ENCODE results near the gene ANAPC16.
"Not testable (repeated sequence)": the region's sequence is repeated elsewhere in the genome, so short reads cannot be mapped to it uniquely, and the experiment has no call there.

The ANAPC16 gene

GRCh38 chr10:72218325-72218724 lies 2.5 kb downstream of the ANAPC16 start:
- DNase-seq, result no peak

DNA sequence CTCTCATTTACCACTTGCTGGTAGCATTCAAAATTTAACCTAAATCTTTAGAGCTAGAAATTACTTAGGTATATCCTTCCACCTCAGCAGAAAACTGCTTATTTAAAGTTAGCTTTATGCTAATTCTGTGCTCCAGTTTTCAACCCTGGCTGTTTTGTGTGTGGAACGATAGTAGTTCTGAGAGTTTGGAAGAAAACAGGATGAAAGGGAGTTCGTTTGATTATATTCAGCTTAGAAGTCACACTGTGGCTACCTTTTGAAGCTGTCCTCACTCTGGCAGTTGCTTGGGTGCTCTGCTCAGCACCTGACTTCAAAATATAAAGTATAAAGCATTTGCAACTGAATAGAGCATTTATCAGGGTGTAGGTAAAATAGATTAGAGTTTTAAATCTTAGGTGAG lies 2.9 kb downstream of the ANAPC16 start:
- no peak for DNase-seq

GRCh38 chr10:72219235-72219814 lies 3.5 kb downstream of the ANAPC16 start:
- no peak for DNase-seq

- no peak for DNase-seq
Observed at GRCh38 chr10:72220637-72221036, 4.8 kb downstream of the ANAPC16 start.

GRCh38 chr10:72221278-72221677 lies 5.5 kb downstream of the ANAPC16 start:
- DNase-seq, result no peak

DNA sequence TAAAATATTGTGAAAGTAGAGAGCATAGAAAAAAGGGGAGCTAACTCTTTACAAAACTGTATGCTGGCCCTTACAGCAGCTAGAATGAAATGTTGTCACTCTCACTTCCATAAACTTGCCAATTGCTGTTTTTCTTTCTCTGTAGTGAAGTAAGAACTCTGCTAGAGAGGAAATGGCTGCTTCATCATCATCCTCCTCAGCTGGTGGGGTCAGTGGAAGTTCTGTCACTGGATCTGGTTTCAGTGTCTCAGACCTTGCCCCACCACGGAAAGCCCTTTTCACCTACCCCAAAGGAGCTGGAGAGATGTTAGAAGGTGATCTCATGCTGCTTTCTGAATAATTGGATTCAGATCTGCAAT lies 7.9 kb downstream of the ANAPC16 start:
- DNase-seq, result no peak

DNA sequence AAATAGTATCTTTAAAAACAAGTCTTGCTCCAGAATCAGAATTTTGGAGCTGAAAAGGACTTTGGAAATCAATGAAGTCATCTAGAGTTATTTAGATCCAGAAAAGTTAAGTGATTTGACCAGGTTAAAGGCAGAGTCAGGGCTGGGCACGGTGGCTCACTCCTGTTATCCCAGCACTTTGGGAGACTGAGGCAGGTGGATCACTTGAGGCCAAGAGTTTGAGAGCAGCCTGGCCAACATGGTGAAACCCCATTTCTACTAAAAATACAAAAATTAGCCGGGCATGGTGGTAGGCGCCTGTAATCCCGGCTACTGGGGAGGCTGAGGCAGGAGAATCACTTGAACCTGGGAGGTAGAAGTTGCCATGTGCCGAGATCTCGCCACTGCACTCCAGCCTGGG lies 8.4 kb downstream of the ANAPC16 start:
- not testable (repeated sequence) for DNase-seq

- DNase-seq, result no peak
Observed at GRCh38 chr10:72226418-72227027, 10.7 kb downstream of the ANAPC16 start.

DNA sequence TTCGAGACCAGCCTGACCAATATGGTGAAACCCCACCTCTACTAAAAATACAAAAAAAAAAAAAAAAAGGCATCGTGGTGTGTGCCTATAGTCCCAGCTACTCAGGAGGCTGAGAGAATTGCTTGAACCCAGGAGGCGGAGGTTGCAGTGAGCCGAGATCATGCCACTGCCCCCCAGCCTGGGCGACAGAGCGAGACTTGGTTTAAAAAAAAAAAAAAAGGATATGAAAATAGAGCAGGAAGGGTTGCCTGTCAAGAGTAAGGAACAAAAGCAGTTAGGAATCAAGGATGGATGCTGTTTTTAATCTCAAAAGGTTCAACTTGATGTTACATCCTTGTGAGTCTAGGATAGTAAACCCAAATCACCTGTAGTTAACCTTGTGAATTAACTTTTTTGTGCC lies 12.0 kb downstream of the ANAPC16 start:
- no peak for DNase-seq

DNA sequence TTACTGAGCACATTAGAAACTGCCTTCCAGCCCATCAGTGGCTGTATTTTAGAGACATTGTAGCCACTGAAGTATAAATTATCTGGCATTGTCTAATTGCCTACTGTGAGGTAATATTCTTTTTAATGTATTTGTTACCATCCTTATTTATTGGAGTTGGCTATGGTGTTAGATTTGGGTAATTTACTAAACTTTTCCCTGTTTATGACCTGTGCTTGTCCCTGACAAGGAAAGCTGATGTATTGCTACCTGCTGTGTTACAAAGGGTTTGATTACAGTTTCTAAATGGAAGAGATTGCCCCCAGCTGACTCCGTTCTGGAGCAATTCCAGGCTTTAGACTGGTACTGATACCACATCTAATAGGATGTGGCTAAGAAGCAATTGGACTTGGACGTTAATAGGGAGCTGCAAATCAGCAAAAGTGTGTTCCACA lies 12.5 kb downstream of the ANAPC16 start:
- DNase-seq, result no peak

DNA sequence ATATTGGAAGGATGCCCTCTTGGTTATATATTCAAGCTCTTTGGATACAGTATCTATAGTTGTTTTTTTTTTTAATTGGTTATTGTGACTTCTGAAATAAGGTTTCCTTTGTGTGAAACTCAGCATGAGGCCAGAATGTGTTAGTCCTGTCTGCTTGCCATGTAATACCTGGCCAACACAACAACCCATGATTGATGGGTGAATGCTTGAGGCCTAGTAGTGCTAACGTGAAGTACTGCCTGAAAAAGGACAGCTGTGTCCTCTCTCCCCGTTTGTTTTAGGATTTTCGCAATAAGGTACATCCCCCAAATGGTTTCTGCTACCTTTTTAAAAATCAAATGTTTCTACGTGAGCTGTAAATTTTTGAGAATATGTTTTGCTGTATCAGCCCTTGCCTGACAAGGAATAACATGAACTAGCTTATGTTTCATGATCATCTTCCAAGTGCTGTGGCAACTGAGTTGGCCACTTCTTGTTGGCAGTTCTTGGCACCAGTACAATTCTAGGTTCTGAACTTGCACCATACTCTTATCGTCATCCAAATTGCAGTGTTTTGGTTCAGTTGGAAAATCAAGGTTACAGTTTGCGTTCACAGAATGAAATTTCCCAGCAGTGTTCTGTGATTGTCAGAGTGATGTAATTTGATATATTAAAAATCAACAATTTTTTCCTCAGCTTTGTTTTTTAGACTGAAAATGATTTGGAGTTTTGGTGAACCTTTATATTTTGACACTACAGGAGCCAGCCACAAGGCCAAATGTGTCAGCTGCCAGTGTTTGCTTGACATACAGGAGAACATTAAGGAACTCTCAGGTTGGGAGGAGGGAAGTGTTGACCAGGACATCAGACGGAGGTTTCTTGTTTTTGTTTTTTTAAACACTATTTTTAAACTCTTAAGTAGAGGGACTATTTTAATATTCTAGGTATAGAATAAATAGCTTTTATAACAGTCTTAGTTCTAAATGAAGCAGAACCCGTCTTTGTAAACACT lies 13.7 kb downstream of the ANAPC16 start:
- DNase-seq, result no peak

DNA sequence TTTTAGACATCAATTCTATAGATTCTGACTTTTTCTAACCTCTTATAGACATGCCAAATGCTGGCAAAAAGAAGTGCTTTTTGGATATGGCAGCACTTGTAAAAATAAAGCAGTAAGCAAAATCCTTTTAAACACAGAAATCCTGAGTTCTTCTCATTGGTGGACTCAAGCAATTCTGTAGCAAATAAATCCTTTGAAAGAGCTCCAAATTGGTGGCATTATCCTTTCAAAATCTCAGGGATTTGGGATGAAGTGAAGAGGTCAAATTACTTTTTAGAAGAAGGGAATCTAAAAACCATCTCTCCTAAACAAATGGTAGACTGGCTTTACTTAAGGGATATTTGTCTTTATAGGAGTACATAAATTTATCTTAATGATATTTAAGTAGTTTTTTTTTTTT lies 17.8 kb downstream of the ANAPC16 start:
- DNase-seq, result no peak

DNA sequence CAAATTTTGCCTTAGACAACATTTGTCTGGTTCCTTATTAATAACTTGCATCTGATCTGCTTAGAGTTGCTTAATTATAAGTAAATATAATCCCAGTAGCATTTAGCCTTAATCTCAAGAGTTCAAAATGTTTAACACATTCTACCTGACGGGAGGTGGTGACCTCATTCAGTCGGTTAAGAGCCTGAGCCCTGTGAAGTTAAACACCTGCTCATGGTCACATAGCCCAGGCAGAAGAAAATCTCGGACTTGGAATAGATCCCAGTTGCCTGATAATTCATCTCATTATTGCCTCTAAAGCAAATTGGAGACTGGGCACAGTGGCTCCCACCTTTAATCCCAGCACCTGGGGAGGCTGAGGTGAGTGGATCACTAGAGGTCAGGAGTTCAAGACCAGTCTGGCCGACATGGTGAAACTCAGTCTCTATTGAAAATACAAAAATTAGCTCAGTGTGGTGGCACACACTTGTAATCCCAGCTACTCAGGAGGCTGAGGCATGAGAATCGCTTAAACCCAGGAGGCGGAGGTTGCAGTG lies 18.8 kb downstream of the ANAPC16 start:
- DNase-seq, result no peak

- DNase-seq, result no peak
Observed at GRCh38 chr10:72235544-72236279, 19.9 kb downstream of the ANAPC16 start.

- DNase-seq, result no peak
Observed at GRCh38 chr10:72238392-72239175, 22.8 kb downstream of the ANAPC16 start.

DNA sequence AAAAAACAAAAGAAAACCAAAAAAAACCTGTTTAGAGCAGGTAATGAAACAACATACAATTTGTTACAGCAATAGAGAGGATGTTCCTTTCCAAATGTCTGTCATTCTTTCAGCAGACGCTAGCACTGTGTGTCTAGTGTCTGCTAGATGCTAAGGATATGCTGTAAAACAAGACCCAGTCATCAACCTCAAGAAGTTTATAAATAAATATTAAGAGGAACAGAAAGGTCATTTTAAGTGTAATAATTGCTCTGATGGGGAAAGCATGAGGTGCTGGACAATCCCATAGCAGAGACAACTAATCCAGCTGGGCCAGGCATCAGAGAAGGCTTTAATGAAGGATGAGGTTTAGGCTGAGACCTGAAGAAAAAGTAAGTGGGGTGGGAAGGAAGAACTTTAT lies 23.6 kb downstream of the ANAPC16 start:
- no peak for DNase-seq

DNA sequence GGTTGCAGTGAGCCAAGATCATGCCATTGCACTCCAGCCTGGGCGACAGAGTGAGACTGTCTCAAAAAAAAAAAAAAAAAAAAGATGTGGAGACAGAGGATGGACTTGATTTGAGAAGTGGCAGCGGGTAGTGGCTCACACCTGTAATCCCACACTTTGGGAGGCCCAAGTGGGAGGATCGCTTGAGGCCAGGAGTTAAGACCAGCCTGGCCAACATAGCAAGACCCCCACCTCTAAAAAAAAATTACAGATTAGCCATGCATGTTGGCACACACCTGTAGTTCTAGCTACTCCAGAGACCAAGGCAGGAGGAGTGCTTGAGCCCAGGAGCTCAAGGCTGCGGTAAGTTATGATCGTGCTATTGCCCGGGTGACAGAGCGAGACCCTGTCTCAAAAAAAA lies 24.6 kb downstream of the ANAPC16 start:
- no peak for DNase-seq

DNA sequence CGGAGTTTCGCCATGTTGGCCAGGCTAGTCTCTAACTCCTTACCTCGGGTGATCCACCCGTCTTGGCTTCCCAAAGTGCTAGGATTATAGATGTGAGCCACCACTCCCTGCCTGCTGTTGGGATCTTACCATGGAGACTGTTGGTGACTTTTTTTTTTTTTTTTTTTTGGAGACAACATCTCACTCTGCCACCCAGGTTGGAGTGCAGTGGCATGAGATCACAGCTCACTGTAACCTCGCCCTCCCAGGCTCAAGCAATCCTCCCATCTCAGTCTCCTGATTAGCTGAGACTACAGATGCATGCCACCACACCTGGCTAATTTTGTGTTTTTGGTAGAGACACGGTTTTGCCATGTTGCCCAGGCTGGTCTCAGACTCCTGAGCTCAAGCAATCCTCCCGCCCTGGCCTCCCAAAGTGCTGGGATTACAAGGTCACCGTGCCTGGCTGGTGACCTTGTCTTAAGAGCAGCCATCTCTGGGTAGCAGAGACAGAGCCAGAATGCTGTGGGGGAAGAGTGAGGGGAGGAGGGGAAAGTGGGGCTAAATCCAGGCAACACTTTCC lies 26.0 kb downstream of the ANAPC16 start:
- DNase-seq, result no peak

DNA sequence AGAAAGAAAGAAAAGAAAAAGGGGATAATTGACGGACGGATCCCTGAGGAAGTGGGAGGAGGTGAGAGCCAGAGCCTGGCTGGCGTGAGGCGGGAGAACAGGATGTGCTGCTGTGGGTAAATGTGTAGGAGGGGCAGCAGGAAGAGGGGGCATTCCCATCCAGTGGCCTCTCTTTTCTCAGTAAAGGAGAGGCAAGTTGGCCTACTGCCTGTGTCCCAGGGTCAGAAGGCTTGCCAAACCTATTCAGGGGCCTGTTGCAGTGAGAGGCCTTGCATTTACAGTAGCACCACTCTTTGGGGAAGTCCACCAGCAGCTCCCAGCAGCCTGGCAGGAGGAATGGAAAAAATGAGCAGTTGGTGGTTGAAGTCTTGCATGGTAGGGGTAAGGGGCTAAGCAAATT lies 26.9 kb downstream of the ANAPC16 start:
- no peak for DNase-seq

GRCh38 chr10:72243822-72244437 lies 28.1 kb downstream of the ANAPC16 start:
- DNase-seq, result no peak

DNA sequence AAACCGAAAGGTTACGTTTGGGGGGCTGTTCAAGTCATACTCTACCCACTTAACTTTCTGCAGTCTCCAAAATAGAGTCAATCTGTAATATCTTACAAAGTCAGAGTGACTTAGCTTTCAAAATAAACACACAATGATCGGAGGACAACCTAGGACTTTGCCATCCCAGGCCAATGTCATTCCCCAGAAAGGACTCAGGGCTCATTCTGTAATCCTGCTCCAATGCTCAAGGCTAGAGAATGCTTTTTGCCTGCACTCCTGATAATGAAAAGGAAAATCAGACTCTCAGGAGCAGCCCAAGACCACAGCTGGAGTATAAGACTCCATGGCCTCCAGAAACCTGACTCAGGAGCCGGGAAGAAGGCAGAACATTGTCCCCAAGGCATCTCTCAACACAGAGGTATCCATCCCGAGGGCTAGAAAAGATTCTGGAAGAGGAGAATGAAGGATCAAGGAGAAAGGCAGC lies 28.8 kb downstream of the ANAPC16 start:
- no peak for DNase-seq
